GM19455 (cell line): ENCODE results near the gene PCLO.
"Not testable (repeated sequence)": the region's sequence is repeated elsewhere in the genome, so short reads cannot be mapped to it uniquely, and the experiment has no call there.

Source experiments
- ATAC-seq: cut with Tn5 transposase; IDR thresholded peaks from one replicate; pipeline ENCODE4 v1.9.1; 2021; ENCODE audit not compliant: unreplicated experiment

The PCLO gene

DNA sequence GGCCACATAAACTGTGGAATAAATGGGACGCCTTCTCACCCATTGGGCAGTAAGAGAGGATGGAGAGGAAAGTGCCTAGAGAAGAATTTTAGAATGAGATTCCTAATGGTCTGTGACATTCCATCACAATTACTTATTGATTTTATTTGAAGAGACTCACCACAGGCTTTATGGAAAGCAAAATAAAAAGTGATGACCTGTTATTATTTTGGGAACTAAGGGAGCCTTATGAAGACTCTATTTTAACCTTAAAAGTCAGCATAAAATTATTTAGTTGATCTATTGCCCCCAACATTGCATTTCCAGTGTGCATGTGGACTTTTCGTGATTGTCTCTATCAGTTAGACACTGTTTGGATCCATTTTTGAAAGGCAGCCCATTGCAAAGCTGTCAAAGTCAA, 107.5 kb downstream of the PCLO start:
- ATAC-seq, result no peak

DNA sequence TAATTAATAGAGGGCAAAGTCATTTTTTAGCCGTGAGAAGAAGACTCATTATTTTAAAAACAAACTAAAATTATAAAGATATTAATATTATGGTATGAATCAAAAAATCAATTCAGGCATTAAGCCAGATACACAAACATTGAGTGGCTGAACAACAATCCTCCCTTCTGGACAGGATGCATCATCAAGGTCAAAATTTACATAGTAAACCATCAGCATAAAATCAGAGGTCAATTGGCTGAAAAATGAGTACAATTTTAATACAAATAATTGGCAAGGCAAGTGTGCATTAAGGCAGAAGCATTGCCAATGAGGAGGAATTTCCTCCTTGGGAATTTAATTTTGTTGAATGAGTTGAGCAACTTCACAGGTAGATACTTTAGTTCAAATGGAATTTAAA, 108.2 kb downstream of the PCLO start:
- ATAC-seq, result no peak

DNA sequence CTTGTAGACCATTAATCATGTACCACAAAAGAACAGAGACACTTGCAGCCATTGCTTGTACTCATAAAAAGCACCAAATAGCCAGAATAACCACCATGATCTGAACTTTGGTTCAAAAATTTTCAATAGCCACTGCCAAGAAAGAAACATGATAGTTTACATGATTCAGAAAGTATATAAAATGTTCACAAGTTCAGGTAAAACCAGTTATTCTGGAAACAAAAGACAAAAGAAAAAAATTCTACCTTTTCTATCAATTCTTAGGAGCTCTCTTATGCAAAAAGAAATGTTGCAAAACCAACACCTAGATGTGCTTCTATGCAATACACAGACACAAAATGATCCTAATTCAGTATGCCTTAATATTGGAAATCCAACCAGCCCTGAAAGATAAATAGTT, 108.7 kb downstream of the PCLO start:
- ATAC-seq, result no peak

DNA sequence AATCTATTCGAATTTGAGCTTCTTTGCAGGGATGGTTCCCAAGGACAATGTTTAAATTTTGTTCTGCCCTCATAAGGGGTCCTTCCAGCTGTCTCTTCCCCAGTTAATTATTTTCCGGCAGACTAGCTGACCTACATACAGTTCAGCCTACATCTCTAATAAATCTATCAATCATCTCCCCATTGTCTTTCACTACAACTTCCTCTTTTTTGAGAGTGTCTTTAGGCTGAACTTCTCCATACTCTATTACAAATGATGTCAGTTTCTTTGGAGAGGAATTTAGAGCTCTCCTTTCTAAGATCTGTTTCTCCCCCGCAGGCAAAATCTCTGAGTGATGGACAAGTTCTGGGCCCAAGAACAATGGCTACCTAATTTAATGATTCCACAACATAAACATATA, 122.2 kb downstream of the PCLO start:
- ATAC-seq, result no peak

DNA sequence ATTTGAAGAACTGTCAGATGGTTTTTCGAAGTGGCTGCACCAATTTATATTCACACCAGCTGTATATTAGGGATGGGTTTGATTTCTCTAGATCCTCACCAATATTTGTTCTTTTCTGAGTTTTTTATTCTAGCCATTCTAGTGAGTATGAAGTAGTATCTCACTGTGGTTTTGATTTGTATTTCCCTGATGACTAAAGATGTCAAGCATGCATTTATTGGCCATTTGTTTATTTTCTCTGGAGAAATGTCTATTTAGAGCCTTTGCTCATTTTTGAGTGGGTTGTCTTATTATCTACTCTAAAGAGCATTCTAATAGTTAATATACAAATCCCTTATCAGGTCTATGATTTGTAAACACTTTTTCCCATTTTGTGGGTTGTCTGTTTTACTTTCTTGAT, 123.9 kb downstream of the PCLO start:
- no peak for ATAC-seq

DNA sequence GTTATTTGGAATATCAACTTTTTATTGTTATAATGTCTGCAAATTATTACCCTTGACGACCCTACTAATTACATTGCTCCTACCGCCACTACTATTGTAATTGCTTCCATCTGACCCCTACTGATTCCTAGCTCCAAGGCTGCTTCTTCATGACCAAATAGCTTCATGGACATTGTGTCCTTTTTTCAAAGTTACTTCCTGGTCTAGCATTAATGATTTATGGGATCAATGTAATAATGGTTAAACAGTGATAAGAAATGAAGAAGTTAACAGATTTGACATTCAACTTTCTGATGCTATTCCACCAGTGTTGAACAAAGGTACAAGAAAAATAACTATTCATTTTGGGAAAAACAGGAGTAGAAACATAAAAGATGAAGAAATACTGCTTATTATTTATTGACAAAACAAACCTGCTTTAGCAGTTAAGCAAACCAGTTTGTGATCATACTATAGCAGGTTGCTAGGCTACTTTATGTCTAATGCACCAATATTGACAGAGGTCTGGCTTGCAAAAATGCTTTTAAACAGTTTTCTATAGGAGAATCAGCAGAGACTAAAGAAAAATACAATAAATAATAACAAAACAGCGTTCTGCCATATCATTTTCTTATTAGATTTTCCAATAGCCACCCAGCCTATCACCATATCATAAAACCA, 125.8 kb downstream of the PCLO start:
- ATAC-seq, result no peak

DNA sequence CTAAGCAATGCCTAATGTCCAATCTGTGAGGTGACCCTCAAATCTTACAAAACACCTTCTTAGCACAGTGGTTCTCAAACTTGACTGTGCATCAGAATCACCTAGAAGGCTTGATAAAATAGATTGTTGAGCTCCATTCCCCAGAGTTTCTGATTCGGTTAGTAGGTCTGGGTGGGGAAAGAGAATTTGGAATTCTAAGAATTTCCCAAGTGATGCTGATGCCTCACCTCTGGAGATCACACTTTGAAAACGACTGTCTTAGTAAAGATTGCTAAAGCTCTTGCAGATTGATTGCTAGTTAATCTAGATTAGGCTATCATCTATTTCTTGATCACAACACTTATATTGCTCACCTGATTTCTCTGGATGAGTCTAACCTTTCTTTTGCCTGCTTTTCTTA, 126.6 kb downstream of the PCLO start:
- no peak for ATAC-seq

DNA sequence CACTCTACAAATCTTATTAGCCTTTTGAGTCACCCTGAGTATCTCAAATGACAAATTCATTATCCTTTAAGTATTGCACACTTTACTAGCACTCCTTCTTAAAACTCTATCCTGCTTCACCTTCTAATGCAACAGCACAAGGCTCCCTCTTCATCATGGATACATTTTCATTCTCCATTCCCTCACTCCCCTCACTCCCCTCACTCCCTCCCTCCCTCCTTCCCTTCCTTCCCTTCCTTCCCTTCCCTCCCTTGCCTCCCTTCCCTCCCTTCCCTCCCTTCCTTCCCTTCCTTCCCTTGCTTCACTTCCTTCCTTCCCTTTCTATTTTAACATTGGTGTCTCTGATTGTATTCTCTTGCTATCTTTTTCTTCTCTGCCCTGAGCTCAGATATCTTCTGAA, 130.5 kb downstream of the PCLO start:
- ATAC-seq, result no peak

DNA sequence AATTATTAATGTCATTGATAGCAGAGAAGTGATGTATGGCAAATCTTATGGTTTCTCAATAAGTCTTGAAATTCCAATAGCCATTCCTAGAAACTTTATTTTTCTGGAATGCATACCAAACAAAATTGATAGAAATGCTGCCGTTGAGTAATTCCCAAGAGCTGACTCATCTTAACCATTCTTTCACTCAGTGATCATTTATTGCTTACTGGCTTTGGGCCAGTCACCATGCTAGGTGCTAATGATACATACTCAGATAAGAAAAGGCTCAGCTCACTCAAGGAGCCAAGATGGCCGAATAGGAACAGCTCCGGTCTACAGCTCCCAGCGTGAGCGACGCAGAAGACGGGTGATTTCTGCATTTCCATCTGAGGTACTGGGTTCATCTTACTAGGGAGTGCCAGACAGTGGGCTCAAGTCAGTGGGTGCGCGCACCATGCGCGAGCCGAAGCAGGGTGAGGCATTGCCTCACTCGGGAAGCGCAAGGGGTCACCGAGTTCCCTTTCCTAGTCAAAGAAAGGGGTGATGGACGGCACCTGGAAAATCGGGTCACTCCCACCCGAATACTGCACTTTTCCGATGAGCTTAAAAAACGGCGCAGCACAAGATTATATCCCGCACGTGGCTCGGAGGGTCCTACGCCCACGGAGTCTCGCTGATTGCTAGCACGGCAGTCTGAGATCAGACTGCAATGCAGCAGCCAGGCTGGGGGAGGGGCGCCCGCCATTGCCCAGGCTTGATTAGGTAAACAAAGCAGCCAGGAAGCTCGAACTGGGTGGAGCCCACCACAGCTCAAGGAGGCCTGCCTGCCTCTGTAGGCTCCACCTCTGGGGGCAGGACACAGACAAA, 138.6 kb downstream of the PCLO start:
- not testable (repeated sequence) for ATAC-seq

DNA sequence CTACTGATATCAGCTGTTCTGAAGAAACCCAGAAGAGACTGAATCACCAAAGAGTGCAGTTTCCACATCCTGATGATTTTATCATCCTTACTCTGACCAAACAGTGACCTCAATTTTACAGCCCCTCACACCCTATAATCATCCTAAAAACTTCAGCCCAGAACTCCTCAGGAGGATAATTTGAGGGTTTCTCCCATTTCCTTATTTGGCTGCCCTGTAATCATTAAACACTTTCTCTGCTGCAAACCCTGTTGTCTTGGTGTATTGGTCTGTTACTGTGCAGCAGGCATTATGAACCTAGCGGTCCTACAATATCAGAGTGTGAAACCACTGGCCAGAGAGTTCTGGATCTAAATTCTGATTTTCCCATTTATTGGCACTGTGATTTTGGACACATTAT, 141.7 kb downstream of the PCLO start:
- no peak for ATAC-seq

DNA sequence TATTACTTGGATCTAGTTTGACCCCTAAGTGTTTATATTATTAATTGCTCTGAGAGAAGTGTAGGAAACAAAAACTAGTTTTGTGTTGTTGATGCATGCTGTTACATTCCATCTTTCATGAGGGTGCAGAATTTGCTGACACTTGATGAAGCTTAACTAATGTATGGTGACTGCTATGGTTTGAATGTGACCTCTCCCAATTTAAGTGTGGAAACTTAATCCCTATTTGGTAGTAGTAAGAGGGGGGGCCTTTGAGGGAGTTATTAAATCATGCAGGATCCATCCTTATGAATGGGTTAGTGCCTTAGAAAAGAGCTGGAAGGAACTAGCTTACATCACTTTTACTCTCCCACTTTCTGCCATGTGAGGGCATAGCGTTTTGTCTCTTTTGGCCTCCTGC, 142.5 kb downstream of the PCLO start:
- ATAC-seq, result no peak

DNA sequence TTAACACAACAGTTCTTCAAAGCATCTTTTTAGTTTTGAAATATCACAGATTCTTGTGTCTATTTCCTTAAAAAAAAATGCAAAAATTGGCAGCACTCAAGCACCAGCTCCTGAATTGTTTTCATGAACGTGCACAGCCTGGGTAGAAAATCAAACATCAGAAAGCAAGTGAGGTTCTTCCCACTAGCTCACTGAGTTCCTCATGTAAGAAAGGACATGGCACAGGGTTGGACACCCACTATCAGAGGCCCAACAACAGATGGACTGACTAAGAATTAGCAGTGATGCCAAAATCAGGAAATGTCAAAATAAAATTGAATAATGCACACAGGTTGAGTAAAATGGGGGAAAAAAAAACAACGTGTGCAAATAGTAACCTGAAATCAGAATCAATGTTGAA, 146.8 kb downstream of the PCLO start:
- ATAC-seq, result no peak

DNA sequence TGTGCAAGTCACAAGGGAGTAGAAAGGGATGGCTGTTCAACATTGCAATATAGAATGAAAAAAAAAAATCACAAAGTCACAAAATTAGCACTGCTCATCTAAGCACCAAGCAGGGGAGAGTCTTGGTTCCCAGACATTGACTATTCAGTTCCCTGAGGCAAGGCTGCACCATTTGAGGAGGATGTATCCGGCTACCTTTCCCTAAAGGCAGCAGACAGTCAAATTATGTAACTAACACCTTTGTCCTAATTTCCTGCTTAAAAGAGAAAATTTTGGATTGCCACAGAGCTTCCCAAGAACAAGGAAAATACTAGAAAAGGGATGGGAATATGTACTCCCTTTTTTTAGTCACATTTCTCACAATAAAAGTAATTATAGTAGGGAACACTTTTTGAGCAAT, 148.1 kb downstream of the PCLO start:
- ATAC-seq, result no peak

DNA sequence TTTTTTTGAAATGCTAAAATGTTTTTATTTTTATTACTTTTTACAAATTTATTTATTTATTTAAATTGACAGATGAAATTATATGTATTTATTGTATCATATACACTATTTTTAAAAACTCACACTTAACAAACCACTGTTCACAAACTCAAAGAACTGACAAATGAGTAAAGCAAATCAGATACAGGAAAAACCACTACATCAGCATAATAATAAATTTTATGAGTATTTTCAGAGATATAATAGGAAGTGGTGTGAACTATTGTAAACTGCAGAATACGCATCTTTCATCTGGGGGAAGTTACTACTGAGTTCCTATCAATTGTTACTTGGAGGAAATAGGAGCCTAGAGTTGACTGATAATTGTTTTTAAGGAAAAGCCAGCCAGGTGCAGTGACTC, 150.7 kb downstream of the PCLO start:
- ATAC-seq, result no peak

DNA sequence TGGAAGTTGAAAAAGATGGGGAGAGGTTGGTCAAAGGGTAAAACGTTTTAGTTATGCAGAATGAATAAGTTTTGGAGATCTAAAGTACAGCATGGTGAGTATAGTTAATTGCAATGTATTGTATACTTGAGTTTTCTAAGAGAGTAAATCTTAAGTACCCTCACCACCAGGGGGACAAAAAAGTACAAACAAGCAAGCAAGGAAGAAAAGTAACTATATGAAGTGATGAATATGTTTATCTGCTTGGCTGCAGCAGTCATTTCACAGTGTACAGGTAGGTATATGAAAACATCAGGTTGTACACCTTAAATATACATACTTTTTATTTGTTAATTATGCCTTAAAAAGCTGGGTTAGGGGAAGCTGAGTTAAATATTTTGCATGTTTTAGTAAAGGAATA, 157.3 kb downstream of the PCLO start:
- ATAC-seq, result no peak

DNA sequence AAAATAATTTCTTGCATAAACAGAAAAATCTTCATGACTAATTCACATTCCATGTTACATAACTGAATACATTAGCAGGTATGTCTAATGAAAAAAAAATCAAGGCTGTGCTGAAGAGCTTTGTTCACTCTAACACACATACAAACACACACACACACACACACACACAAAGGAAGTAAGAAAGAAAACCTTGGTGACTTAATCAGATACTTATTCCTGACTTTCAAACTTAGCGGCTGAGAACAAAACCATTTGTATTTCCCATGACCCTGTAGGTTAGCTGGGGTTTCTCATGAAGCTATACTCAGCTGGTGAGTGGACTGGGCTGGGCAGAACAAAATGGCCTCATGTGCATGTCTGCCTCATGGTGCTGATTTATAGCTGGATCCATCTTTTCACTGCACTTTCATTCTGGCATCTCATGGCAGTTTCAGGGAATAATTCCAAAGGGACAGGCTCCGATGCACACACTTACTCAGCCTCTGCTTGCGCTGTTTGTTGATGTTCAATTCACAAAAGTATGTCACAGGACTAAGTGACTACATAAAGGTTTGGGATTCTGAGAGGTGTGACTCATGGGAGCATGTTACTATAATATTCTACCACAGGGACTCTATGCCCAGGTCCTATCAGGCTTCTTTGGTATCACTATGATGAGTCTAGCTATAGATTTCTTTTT, 161.2 kb downstream of the PCLO start:
- ATAC-seq, result no peak

DNA sequence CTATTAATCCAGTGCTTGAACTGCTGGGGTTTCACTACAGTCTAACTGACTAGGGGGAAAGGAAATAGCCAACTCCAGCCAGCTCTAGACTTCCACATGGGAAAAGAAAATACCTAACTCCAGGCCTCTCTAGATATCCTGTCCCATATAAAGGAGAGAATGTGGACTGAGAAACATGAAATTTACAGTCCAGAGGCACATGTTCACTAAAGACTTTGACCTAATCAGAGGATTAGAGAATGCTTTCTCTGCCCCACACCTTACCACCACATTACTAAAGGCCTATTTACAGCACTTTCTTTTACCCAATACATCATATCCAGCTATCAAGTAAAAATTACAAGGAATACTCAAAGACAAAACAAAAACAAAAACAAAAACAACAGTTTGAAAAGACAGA, 164.2 kb downstream of the PCLO start:
- ATAC-seq, result no peak

DNA sequence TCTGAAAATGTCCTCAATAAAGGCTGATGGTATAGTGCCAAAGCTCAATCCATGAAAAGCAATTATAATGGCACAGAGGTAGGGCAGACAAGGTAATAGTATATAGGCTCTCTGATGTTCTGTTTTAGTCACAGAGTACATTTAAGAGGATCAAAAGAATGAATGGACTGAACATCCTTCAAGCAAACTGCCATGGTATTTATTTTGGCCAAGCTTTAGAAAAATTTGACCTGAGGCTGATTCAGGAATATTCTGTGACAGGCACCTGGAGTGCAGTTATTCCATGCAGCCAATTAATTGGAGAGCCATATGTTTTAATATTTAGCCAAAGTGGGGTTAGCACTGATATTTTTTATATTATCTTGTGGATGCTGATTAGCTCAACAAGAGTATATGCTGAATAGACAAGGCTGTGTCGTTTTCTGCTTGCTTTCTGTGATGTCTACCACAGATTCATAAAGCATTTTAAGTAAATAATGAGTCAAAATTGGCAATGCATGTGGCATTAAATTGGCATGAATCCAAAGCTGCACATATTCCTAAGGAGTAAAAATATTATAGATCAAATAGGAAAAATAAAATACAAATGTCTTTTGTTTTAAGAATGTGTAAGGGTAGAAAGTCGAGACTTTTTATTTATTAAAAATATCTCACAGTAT, 177.4 kb downstream of the PCLO start:
- no peak for ATAC-seq

DNA sequence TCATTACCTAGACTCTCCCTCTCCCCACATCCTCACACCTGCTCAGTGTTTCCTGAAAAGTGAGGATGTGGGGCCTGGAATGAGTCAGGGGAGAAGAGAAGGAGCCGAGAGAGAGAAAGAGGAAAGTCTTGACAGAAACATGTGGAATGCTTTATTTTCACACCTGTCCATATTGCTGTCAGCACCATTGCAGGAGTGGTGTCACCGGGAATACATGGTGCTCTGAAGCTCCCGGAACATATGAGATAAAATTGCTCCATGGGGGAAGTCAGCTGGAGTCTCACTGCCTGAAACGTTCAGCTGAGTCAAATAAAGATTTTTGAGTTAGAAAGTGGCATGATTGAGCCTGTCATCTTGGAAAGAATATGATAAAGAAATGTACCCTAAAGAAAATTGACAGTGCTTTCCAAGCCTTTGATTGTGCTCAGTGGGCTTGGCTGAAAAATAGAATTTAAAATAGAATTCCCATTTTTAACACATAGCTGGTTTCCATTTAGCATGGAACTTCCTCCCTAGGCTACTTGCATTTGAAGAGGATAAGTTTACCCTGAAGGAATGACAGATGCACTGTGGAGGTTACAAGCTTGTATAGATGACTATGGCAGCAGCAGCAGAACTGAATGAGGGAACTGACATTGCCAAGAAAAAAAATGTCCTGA, 182.4 kb downstream of the PCLO start:
- no peak for ATAC-seq

DNA sequence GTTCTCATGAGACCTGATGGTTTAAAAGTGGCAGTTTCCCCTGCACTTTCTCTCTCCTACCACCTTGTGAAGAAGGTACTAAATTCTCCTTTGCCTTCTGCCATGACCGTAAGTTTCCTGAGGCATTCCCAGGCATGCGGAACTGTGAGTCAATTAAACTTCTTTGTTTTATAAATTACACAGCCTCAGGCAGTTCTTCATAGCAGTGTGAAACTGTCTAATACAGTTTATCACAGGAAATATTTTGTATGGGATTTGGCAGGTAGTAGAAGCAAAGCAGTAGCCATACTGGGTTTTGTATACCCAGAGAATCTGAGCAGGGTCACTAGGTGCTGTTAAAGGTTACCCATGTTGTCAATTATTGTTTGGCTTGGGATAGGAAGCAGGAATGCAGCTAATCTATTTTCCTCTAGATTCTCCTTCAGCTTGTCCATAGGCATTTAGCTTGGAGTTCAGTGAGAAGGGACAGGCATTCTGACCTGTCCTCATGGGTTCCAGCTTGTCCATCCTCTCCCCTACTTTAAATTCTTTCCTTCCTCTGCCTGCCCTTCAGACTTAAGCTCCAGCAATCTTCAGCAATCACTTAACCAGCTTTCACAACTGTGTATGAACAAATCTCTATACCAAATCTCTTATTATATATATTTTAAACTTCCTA, 186.7 kb downstream of the PCLO start:
- ATAC-seq, result no peak

DNA sequence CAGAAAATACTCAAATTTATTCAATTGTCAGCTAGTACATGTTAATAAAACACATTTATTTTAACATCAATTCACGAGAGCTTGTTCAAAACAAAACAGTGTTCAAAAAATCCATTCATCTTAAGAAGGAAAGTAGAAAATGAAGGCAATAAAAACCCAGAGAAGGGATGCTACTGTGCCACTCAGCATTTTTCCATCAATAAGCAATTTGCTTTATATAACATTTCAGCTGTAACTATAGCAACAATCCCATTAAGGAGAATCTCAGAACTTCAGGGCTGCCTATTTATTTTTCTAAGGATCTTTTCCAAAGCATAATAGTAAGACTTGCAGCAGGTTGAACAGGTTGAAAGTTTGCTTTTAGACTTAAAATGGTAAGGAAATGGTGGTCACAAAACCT, 190.5 kb downstream of the PCLO start:
- no peak for ATAC-seq
